GM12892 (cell line): Measurements from ENCODE around the gene DDX39B.

Experiments
- POLR2AphosphoS5 ChIP-seq: IDR thresholded peaks from 2 replicates; pipeline ENCODE4 v1.6.1; 2011; ENCODE audit warnings: low read depth, low read length, control low read depth
- TAF1 ChIP-seq: IDR thresholded peaks from 2 replicates; pipeline ENCODE4 v1.6.1; 2011; ENCODE audit warnings: low read depth, mild to moderate bottlenecking, control low read depth, low read length, borderline replicate concordance

DNA sequence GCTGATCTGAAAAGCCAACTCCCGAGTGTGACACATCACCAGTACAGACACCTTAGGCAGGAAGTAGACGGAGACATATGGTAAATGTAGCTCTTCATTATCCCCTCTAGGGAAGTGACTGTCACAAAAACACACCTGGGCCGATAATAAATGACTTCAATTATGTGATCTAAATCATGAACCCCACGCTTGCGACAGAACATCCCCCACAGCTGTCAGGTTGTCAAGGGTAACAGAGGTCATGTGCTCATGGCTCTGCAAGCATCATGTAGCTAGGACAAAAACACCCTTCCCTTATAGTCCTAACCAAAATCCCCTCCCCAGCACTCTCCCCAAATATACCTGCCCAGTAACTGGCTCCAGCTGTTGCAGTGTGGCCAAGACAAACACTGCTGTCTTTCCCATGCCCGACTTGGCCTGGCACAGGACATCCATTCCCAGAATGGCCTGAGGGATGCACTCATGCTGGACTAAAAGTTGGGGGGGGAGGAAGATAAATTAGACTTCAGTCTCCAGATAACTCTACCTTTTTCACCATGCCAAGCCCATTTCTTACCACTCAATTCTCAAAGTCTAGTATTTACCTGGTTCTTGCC is 2.9 kb downstream of the DDX39B start:
- TF ChIP-seq POLR2AphosphoS5, result no peak
- no peak for TF ChIP-seq TAF1
